ENCODE measurements around the gene WDR41.
"Not testable (repeated sequence)": the region's sequence is repeated elsewhere in the genome, so short reads cannot be mapped to it uniquely, and the experiment has no call there.

The WDR41 gene, protein sequence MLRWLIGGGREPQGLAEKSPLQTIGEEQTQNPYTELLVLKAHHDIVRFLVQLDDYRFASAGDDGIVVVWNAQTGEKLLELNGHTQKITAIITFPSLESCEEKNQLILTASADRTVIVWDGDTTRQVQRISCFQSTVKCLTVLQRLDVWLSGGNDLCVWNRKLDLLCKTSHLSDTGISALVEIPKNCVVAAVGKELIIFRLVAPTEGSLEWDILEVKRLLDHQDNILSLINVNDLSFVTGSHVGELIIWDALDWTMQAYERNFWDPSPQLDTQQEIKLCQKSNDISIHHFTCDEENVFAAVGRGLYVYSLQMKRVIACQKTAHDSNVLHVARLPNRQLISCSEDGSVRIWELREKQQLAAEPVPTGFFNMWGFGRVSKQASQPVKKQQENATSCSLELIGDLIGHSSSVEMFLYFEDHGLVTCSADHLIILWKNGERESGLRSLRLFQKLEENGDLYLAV

DNA sequence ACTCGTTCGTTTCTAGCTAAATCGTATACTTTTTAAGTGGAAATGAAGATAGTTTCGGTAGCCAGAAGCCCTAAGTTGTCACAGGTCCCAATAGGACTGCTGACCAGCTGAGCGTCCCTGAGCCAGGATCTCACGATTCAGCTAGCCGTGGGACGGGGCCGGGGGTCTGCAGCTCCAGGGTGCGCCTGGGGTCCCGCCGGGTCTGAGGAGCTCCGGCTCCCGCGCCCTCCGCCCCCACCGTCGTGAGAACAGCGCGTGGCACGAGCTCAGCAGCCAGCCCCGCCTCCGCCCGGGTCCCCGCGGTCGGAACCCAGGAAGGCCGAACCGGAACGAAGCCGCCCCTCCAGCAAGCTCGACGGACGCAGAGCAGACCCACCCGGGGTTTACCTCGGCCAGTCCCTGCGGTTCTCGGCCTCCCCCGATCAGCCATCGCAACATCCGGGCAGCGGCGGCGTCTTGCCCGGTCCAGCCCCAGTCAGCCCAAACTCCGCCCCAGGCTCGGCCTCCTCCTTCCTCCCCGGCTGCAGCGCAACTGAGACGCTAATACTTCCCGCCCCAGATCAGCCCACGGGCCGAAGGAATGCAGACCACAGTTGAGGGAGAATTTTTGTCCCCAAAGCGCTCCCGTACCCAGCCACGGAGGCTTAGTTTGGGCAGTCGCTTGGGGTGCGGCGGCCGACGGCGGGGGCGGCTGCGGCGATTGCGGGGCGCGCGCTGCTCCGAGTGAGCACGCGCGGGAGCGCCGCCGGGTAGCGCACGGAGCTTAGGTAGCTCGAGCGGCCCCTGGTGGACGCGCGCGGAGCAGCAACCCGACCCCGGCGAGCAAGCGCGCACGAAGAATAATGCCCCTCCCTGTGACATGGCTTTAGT, at the start of gene WDR41:
TSS of gene WDR41 (minus strand) at position 534 of the 870 bp plus-strand sequence. CDS start at position 438, 96 bp downstream.
- DNase-seq = peak; percentile 90

DNA sequence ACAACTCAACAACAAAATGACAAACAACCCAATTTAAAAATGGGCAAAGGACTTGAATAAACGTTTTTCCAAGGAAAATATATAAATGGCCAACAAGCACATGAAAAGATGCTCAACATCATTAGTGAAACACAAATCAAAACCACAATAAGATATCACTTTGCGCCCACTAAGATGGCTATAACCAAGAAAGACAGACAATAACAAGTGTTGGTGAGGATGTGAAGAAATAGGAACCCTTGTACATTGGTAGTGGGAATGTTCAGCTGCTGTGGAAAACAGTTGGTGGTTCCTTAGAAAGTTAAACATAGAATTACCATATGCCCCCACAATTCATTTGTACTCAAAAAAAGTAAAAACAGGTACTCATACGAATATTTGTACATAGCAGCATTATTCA, 39.2 kb upstream of the WDR41 start:
- DNase-seq = no peak

DNA sequence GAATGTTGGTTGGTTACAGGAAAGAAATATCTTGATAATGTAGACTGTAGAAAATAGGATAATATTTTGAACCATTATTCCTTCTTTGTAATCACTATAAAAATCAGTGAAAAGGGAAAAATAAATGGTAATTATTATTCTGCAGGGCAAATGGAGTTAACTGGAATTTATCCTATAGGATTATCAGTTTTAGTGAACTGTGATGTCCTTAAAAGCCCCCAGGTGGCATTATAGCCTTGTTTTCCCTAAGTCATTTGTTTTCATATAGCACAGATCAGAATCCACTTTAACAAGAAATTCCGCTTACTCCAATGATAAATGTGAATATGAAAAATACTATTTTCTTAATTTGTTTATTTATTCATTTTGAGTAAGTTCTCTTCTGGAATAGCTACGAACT, 26.2 kb upstream of the WDR41 start:
- DNase-seq = no peak

DNA sequence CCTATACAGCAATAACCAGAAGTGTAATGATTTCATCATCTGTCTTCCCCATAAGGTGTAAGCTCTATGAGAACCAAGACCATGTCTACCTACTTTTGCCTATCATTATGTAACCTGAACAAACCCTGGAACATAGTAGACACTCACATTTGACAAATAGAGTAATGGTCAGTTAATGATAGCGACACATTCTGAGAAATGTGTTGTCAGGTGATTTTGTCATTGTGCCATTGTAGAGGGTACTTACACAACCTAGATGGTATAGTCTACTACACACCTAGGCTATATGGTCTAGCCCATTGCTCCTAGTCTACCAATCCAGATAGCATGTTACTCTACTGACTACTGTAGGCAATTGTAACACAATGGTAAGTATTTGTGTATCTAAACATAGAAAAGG, 22.3 kb upstream of the WDR41 start:
- DNase-seq = no peak

DNA sequence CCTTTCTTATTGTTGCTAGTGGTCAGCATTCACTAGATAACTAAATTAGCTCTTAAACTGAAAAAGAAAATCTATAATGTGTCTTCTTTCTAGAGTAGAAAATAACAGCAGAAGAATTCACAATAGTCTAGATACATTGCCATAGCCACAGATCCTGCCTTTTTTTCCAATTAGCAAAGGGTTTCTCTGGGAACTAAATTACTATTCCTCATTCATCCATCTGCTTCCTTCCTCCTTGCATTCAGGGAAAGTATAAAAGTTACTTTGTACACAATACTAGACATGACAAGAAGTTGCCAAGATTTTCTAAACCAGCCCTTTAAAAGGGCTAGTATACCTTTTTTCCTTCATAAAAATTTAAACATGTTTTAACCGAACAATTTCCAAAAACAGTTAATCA, 21.2 kb upstream of the WDR41 start:
- no peak for DNase-seq

DNA sequence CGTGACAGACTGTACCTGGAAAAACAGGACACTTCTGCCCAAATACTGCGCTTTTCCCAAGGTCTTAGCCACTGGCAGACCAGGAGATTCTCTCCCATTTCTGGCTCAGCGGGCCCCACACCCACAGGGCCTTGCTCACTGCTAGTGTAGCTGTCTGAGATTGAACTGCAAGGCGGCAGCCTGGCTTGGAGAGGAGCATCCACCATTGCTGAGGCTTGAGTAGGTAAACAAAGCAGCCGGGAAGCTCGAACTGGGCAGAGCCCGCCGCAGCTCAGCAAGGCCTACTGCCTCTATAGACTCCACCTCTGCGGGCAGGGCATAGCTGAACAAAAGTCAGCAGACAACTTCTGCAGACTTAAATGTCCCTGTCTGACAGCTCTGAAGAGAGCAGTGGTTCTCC, 9.0 kb upstream of the WDR41 start:
- not testable (repeated sequence) for DNase-seq

DNA sequence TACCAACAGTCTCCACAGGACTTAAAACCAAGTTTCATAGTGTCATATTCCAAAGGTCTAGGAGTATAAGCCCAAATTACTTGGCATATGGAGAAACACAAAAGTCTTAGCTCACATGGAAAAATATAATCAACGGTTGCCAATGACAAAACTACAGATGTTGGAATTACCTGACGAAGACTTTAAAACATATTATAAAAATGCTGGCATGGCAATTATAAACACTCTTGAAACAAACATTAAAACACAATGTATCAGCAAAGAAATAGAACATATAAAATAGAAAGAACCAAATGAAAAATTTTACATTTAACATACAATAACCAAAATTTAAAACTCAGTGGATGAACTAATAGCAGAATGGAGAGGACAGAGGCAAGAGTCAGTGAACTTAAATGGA, 7.9 kb upstream of the WDR41 start:
- DNase-seq = no peak

DNA sequence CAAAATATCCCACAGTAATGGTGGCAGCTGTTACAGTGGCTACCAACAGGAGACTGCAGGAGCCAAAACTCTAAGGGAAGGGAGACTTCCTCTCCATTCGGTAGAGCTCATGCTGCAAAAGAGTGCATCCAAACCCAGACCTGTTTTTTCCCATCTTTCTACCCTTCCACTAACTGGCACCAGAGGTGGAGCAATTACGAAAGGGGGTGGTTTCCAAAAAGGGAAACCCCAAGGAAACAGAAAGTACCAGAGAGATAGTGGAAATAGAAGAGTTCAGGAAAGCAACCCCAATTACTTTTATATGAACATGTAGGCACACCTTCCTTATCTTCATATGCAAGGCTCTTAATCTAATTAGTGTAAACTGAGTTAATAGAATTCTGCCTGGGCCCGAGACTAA, 7.3 kb upstream of the WDR41 start:
- no peak for DNase-seq

DNA sequence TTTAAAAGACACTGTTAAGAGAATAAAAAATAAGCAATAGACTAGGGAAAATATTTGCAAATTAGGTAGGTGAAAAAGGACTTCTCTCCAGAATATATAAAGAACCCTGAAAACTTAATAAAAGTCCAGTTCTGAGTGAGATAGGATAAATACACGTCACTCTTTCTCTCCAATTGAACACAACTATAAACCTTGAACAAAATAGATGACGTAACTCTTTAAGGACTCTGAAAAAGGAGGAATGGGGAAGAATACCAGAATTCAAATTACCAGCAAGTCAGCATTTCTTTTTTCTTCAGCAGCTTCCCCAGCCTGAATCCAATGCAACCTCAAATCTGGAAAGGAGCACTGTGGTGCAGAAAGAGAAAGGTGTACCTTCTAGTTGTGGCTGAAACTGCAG, 6.8 kb upstream of the WDR41 start:
- DNase-seq = no peak

DNA sequence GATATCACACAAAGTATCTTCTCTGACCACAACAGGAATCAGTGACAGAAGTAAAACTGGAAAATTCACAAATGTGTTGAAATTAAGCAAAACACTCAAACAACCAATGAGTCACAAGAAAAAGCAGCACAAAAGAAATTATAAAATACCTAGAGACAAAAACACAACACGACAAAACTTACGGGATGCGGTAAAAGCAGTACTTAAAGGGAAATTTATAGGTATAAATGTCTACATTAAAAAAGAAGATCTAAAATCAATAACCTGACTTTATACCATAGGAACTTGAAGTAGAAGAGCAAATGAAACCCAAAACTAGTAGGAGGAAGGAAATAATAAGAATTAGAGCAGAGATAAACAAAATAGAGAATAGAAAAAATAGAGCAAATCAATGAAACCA, 2.8 kb upstream of the WDR41 start:
- no peak for DNase-seq

DNA sequence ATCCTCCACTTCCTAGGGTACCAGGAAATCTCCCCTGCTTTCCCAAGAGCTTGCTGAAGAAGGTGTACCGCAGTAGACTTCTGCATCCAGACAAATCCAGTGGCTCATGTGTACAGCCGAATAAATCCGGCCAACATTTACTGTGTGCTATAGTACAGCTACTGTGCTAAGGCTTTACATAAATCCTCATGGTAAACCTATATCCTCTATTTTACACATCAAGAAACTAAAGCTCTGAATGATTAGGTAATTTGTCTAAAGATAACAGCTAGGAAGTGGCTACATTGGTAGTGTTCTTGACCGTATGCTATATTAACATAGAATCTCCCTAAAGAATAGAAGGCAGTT, 511 bp upstream of the WDR41 start:
- DNase-seq = no peak

DNA sequence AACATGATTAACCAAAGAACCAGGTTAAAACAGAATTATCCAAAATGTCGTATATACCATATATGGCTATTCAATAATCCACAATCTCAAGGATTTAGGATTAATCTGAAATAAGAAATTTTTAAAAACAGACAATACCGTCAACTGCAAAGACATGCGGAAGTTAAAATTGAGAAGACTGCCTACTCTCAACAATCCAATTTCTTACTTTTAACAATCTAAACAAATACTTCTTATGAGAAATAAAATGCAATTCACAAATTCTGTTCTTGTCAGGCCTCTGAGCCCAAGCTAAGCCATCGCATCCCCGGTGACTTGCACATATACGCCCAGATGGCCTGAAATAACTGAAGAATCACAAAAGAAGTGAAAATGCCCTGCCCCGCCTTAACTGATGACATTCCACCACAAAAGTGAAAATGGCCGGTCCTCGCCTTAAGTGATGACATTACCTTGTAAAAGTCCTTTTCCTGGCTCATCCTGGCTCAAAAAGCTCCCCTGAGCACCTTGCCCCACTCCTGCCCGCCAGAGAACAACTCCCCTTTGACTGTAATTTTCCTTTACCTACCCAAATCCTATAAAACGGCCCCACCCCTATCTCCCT, 1.3 kb downstream of the WDR41 start:
- DNase-seq = peak; percentile 23

DNA sequence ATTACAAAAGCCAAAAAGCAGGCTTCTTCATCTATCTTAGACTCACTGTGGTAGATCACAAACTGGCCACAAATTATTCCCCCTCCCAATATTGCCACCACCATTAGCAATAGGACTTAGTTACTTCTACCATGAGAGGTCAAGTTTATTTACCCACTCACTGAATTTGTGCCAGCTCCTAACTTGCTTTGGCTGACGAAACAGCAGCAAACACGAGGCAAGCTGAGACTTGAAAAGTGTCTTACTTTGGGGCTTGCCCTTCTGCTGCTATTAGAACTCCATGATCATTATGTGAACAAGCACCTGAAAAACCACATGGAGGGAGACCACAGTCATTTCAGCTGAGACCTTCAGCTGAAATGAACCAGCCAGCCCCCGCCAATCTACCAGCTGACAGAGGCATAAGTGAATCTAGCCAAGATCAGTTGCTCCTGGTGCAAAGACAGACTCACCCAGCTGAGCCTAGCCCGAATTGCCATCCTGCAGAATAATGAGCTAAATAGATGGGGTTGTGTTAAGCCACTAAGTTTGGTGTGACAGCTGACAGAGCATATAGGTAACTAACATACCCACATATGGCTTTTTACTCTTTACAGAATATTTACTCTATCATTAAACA, 5.7 kb downstream of the WDR41 start:
- DNase-seq = no peak

DNA sequence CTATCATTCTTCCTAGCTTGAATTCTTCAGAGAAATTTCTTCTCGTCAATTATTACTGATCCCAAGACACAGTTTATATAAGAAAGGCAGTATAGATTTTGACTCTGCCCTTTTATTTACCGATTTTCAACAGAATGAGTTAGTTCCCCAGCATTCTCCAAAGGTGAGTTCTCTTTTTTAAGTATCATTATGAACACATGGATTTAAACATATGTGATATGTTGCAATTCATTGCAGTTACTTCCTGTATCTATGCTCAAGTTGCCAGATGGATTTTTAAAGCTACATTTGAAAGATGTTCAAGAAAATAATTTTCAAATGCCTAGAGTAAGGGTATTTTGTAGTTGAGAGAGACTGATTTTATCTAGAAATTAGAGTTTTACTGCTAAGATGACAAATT, 8.4 kb downstream of the WDR41 start:
- DNase-seq = no peak

DNA sequence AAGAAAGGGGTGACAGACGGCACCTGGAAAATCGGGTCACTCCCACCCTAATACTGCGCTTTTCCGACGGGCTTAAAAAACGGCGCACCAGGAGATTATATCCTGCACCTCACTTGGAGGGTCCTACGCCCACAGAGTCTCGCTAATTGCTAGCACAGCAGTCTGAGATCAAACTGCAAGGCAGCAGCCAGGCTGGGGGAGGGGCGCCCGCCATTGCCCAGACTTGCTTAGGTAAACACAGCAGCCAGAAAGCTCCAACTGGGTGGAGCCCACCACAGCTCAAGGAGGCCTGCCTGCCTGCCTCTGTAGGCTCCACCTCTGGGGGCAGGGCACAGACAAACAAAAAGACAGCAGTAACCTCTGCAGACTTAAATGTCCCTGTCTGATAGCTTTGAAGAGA, 17.1 kb downstream of the WDR41 start:
- DNase-seq = not testable (repeated sequence)

DNA sequence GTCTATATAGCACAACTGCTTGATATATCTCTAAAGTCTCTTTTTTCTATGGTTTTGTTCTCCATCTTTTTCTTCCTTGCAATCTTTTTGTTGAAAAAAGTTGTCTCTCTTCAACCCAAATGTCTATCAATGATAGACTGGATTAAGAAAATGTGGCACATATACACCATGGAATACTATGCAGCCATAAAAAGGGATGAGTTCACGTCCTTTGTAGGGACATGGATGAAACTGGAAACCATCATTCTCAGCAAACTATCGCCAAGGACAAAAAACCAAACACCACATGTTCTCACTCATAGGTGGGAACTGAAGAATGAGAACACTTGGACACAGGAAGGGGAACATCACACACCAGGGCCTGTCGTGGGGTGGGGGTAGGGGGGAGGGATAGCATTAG, 23.2 kb downstream of the WDR41 start:
- not testable (repeated sequence) for DNase-seq

DNA sequence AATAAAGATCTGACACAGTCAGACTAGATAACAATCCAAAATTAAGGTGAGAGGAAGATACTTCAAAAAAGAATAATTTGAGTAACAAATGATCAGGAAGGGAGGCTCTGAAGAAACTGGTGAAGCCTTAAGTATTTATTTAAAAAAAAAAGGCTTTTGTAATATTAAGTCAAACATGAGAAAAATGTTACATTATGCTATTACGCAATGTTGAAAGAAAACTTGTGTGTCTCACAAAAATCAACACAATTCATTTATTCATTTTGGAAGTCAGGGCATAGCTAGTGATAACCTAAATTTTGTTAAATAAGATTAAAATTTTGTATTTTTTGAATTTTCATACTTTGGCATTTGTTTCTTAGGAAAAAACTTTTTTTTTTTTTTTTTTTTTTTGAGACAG, 28.2 kb downstream of the WDR41 start:
- no peak for DNase-seq

DNA sequence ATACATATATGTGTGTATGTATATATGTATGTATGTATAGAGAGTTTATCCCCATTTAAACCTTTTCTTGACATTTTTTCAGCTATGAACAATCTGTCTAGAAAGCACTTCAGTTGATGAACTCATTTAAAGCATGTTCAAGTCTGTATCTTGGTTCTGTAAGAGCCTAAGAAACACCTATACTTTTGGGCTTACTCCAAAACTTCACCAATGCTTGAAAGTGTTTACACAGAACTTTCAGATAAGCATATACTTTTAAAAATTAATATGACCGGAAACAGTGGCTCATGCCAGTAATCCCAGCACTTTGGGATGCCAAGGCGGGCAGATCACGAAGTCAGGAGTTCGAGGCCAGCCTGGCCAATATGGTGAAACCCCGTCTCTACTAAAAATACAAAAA, 30.8 kb downstream of the WDR41 start:
- no peak for DNase-seq

DNA sequence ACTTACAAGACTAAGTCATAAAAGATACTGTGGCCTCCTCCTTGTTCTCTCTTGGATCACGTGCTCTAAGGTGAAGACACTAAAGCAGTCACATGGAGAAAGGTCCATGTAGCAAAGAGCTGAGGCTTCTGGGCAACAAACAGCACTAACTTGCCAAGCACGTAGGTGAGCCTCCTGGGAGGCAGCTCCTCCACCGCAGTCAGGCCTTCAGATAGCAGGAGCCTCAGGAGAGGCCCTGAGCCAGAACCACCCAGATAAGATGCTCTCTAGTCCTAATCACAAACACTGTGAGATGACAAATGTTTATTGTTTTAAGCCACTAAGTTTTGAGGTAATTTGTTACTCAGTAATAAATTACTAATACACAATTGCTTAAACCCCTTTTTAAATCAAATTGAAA, 38.0 kb downstream of the WDR41 start:
- no peak for DNase-seq

DNA sequence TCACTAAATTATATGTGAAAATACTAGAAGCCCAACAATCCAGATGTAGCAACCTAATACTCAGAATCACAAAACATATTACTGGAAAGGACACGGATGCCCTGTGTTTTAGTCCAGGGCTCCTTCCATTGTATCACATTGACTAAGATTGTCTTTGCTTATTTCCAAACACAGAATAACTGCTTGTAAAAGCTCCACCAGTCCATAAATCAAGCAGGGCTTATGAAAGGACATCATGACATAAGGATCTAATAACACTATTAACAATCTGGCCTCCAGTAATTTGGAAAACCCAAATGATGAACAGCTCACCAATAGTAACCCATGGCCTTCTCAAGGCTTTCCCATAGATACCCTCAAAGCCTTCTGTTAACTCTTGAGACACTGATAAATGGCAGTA, 39.8 kb downstream of the WDR41 start:
- DNase-seq = no peak

DNA sequence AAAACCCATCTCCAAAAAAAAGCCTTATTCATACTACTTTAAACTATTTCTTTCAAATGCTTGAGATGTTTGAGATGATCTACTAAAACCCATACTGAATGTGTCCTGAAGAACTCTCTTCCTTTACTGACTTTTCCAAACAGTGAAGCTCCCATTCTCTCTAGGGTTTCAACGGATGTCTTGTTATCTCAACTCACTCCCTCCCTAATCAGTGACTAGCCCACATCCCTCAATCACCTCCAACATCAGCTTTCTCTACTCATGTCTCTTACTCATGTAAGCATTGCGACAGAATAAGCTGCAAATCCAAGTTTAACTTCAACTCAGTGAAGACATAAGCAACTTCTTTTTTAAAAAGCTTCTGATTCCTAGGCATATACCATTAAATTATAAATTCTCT, 42.1 kb downstream of the WDR41 start:
- DNase-seq = no peak

DNA sequence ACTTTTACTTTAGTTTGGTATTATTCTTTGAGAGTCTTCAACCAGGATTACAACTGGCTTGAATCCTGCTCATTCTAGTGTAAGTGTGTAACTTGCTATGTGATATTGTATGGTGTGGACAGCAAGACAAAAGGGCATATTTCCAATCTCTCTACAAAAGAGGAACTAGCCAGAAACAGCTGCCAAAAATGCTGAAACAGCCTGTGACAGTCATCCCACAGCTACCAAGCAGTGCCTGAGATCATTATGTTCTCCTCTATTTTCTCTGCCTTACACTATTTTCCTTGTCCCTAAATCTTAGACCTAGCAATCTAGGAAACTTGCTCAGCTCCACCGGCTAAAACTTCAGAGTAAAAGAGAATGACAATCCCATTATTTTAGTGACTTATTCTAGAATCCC, 42.8 kb downstream of the WDR41 start:
- no peak for DNase-seq

DNA sequence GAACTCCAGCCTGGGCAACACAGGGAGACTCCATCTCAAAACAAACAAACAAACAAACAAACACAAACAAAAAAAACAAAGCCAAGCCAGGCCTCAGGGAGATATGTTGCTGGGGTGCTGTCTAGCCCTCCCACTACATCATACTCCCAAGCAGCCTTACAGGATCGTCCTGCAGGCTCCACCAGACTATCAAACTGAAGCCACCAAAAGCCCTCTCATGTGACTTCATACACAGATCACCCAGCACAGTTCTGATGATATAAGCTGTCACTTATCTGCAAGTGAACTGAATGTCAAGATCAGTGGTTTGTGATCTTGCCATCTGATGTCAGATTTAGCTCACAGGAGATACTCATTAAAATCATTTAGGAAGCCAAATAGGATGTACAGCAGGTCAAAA, 43.3 kb downstream of the WDR41 start:
- no peak for DNase-seq

All from activated T-cell treated with anti-CD3 and anti-CD28 coated beads, Interleukin-2, amount 50 U/mL, for 1 hour (primary cell).